Mucosa of descending colon (tissue), 3 donors: ENCODE results near the gene PPP2R5B. TPM values are rescaled to one million over a fixed set of nuclear protein-coding genes. Genes with fewer than 3 reads are reported as not detected.

ENCODE experiments used
- ATAC-seq: fragments of 200-7000 bp; cut with Tn5 transposase; one replicate; pipeline ENCODE4 v1.9.1; 2020; ENCODE audit warnings: mild to moderate bottlenecking, moderate library complexity
- DNase-seq, 3 donors: peaks; one replicate each; pipeline ENCODE4 v3.0.0-alpha.2; 2020
- H3K36me3 ChIP-seq: fragments of 200-600 bp; one replicate; pipeline ENCODE4 v1.8.0; 2021; ENCODE audit warnings: low read depth, mild to moderate bottlenecking
- H3K4me1 ChIP-seq: fragments of 200-600 bp; one replicate; pipeline ENCODE4 v1.8.0; 2021; ENCODE audit warnings: low read depth, mild to moderate bottlenecking
- H3K4me3 ChIP-seq: fragments of 200-600 bp; one replicate; pipeline ENCODE4 v1.8.0; 2021; ENCODE audit warnings: mild to moderate bottlenecking
- H3K9me3 ChIP-seq: fragments of 200-600 bp; one replicate; pipeline ENCODE4 v1.8.0; 2021; ENCODE audit warnings: mild to moderate bottlenecking
- intact Hi-C, 2 donors: fragments of 100-400 bp; cut with DNase I in 1 of 2; cut with micrococcal nuclease in 1 of 2; formaldehyde crosslinking; loops; one replicate each; pipeline versions ENCODE4 v1.11.0 to v1.11.1; 2022; cut with DNase I, micrococcal nuclease
- total RNA-seq, 3 donors: library from RNA; stranded (reverse); fragmentation: NEBNext Ultra II Directional in 2 of 3; extraction: Animal tissue kit (Norgen Biotek cat#: 25700) in 2 of 3; gene quantifications; one replicate each; pipeline versions ENCODE4 v1.2.1 to v1.2.4, GENCODE V29; 2021 to 2023
- TF ChIP-seq, protein P1 (sequence below): fragments of 200-600 bp; IDR thresholded peaks from one replicate; pipeline ENCODE4 v1.8.0; 2022; ENCODE audit warnings: antibody characterized with exemption, mild to moderate bottlenecking
- donor health status: DM: no; HTN: no; CAD: no; lungs with moderate emphysema.
- donor health status: DM: no; HTN: no; CAD: no.
- donor health status: DM: no; HTN: yes; CAD: no.

The PPP2R5B gene
- total RNA-seq, 3 donors from 2014 or later: 23.0 to 39.7 (median 23.2) TPM

DNA sequence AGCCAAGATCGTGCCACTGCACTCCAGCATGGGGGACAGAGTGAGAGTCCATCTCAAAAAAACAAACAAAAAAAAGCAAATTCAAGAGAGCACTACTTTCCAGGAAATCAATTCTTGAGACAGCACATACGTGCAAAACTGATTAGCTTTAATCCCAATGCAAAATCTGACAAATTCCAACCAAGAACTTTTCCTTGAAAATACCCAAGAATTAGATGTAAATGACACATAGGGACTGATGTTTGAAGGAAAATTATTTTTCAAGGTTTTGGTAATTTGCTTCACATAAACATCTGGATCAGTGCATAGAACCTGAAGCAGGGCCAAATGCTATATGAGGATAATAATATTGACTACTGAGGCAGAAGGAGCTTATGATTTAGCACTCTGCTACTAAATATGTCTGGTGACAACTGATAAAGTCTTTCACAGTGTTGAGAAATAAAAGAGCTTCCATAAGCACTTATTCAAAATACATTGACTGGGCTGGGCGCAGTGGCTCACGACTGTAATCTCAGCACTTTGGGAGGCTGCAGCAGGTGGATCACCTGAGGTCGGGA lies 38.7 kb downstream of the PPP2R5B start:
- no peak overlapping the region for H3K4me3 ChIP-seq
- ATAC-seq: no peak
- no peaks in the 10 kb centered on the region for H3K4me1 ChIP-seq
- H3K9me3 ChIP-seq: no peaks in the 10 kb centered on the region
- H3K36me3 ChIP-seq: no peaks in the 10 kb centered on the region
- no peak for DNase-seq
- intact Hi-C loops: no loop called here
- TF ChIP-seq, protein P1, sequence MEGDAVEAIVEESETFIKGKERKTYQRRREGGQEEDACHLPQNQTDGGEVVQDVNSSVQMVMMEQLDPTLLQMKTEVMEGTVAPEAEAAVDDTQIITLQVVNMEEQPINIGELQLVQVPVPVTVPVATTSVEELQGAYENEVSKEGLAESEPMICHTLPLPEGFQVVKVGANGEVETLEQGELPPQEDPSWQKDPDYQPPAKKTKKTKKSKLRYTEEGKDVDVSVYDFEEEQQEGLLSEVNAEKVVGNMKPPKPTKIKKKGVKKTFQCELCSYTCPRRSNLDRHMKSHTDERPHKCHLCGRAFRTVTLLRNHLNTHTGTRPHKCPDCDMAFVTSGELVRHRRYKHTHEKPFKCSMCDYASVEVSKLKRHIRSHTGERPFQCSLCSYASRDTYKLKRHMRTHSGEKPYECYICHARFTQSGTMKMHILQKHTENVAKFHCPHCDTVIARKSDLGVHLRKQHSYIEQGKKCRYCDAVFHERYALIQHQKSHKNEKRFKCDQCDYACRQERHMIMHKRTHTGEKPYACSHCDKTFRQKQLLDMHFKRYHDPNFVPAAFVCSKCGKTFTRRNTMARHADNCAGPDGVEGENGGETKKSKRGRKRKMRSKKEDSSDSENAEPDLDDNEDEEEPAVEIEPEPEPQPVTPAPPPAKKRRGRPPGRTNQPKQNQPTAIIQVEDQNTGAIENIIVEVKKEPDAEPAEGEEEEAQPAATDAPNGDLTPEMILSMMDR: no peak

DNA sequence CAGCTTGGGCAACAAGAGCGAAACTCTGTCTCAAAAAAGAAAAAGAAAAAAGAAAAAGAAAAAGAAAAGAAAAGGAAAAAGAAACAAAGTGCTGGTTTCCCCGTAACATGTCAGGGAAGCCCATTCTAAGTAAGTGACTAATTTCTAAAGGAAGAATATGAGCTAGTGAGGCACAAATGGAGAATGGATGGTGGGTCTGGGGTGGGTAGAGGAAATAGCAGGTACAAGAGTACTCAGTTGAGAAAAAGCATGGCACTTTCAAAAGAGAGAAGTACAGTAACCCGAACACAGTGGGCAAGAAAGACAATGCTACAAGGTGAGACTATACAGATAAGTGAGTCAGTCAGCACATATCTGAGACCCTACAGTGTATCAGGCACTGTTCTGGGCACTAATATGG lies 42.9 kb downstream of the PPP2R5B start:
- Histone ChIP-seq H3K4me1 (peaks cover 14% of the 10 kb centered on the region), H3K36me3 (no peaks in the 10 kb centered on the region), H3K9me3 (no peaks in the 10 kb centered on the region), H3K4me3 (no peak overlapping the region)
- intact Hi-C loops: no loop called here
- no peak for ATAC-seq
- TF ChIP-seq, protein P1: no peak
- DNase-seq: no peak

DNA sequence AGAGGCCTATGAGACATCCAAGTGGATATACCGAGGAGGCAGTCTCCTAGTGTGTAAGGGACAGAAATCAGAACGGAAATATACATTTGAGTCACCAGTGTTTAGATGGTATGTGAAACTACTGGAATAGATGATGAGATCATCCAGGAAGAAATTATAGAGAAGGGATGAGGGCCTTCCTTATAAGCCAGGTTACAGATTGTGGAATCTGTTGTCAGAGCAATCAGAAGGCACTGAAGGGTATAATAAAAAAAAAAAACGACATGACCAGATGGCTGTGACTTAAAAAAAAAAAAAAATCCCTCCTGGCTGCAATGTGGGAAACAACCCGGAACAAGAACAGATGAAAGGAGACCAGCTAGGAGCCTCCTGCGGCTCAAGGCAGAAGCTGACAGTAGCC lies 44.7 kb downstream of the PPP2R5B start:
- peaks cover 14% of the 10 kb centered on the region for H3K4me1 ChIP-seq
- H3K9me3 ChIP-seq: no peaks in the 10 kb centered on the region
- DNase-seq (peak in 1 of 3 donors; percentile 53), ATAC-seq (peak; percentile 91)
- H3K36me3 ChIP-seq: no peaks in the 10 kb centered on the region
- TF ChIP-seq, protein P1: no peak
- intact Hi-C loops: no loop called here
- H3K4me3 ChIP-seq: no peak overlapping the region

DNA sequence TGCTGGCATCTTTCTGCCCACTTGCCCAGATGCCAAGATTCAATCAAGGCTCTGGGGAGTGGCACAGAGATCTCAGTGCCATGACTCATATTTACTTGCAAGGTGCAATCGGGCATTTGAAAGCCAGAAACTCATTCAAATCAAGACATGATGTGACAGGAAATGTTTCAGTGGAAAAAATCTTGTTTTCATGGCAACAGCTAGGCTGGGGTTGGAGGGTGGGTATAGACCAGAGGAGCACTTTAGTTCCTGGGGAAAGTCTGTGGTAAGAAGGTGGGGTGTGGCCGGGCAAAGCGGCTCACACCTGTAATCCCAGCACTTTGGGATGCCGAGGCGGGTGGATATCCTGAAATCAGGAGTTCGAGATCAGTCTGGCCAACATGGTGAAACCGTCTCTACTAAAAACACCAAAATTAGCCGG lies 46.3 kb downstream of the PPP2R5B start:
- H3K4me1 ChIP-seq: peaks cover 14% of the 10 kb centered on the region
- H3K4me3 ChIP-seq: no peak overlapping the region
- TF ChIP-seq, protein P1: no peak
- intact Hi-C loops: no loop called here
- no peaks in the 10 kb centered on the region for H3K36me3 ChIP-seq
- no peaks in the 10 kb centered on the region for H3K9me3 ChIP-seq
- ATAC-seq: peak; percentile 75
- peak in 2 of 3 donors; percentile 48 to 55 for DNase-seq

DNA sequence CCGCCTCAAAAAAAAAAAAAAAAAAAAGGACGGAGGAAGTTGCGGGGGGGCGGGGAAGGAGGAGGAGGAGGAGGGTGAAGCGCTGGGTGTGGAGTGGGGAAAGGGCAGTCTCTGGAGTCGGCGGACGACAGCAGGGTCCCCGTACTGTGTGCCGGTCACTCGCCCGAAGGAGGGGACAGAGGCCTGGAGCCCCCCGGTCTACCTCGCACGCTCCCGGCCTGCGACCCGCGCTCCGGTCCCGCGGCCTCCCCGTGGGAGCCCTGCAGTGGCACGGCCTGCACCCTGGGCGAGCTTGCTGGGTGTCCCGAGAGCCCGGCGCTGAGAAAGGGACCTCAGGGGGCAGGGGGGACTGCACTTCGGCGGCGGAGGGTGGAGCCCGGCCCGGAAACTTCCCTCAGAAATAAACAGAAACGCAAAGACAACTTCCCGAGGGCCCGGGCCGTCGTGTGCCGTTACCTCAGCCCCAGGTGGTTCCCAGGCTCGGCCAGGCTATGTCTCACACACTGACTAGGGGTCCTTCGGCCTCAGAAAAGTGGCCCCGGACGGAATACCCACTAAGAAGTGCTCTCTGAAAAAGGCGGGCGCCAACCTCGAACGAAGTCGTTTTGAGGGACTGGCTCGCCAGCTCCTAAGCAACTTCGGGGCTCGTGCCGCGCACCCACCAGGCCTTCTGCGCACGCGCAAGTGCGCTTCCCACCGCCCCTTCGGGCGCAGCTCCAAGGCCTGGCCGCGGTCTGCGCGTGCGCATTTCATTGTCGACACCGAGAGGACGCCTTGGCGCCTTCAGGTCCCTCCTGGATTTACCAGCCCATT lies 47.1 kb downstream of the PPP2R5B start, which contains the start of gene MAJIN:
Gene MAJIN (minus strand): TSS at position 688 of the 813 bp plus-strand sequence. CDS start 12,703 bp downstream, outside the sequence.
- DNase-seq: peak; percentile 89 to 92 (median 90)
- H3K4me1 ChIP-seq: peaks cover 14% of the 10 kb centered on the region
- no peaks in the 10 kb centered on the region for H3K9me3 ChIP-seq
- ATAC-seq: peak; percentile 41
- no peaks in the 10 kb centered on the region for H3K36me3 ChIP-seq
- TF ChIP-seq, protein P1: no peak
- intact Hi-C loops: no loop called here
- H3K4me3 ChIP-seq: no peak within 1 kb of the TSS
